ENCODE data around the gene WRAP73.

The WRAP73 gene

GRCh38 chr1:3646596-3646995 is 3.3 kb downstream of the WRAP73 start:
- DNase-seq (ENCODE audit: low read depth), result no peak

GRCh38 chr1:3645666-3646355 is 4.1 kb downstream of the WRAP73 start:
- DNase-seq (ENCODE audit: low read depth), result no peak

- no peak for DNase-seq (ENCODE audit: low read depth)
These were observed 4.7 kb downstream of the WRAP73 start for GRCh38 chr1:3645247-3645646.

GRCh38 chr1:3644273-3644672 is 5.6 kb downstream of the WRAP73 start:
- no peak for DNase-seq (ENCODE audit: low read depth)

GRCh38 chr1:3642919-3643675 is 6.8 kb downstream of the WRAP73 start:
- no peak for DNase-seq (ENCODE audit: low read depth)

- DNase-seq (ENCODE audit: low read depth), result no peak
These were observed 8.1 kb downstream of the WRAP73 start for GRCh38 chr1:3641816-3642215.

- no peak for DNase-seq (ENCODE audit: low read depth)
These were observed 8.7 kb downstream of the WRAP73 start for GRCh38 chr1:3641046-3641760.

- DNase-seq (ENCODE audit: low read depth), result no peak
These were observed 9.6 kb downstream of the WRAP73 start for GRCh38 chr1:3640121-3640837.

GRCh38 chr1:3639397-3639911 is 10.4 kb downstream of the WRAP73 start:
- DNase-seq (ENCODE audit: low read depth), result no peak

- DNase-seq (ENCODE audit: low read depth), result no peak
These were observed 11.2 kb downstream of the WRAP73 start for GRCh38 chr1:3638676-3639075.

GRCh38 chr1:3638027-3638426 is 11.9 kb downstream of the WRAP73 start:
- DNase-seq (ENCODE audit: low read depth), result no peak

- DNase-seq (ENCODE audit: low read depth), result no peak
These were observed 13.4 kb downstream of the WRAP73 start for GRCh38 chr1:3636531-3636930.

GRCh38 chr1:3636080-3636479 is 13.8 kb downstream of the WRAP73 start:
- DNase-seq (ENCODE audit: low read depth), result no peak

- DNase-seq (ENCODE audit: low read depth), result no peak
These were observed 15.7 kb downstream of the WRAP73 start for GRCh38 chr1:3634059-3634800.

GRCh38 chr1:3633344-3634058 is 16.4 kb downstream of the WRAP73 start:
- DNase-seq (ENCODE audit: low read depth), result no peak

GRCh38 chr1:3632716-3633343 is 17.1 kb downstream of the WRAP73 start:
- no peak for DNase-seq (ENCODE audit: low read depth)

- no peak for DNase-seq (ENCODE audit: low read depth)
These were observed 17.6 kb downstream of the WRAP73 start for GRCh38 chr1:3632298-3632697.

GRCh38 chr1:3631320-3632260 is 18.3 kb downstream of the WRAP73 start:
- DNase-seq (ENCODE audit: low read depth), result no peak

- no peak for DNase-seq (ENCODE audit: low read depth)
These were observed 19.0 kb downstream of the WRAP73 start for GRCh38 chr1:3630914-3631313.

Data from stimulated activated CD8-positive, alpha-beta memory T cell treated with anti-CD3 and anti-CD28 coated beads, Interleukin-12 subunit alpha, Interleukin-12 subunit beta, amount 100 ng/mL, for 1 hour (primary cell).